T-helper 22 cell (primary cell): Measurements from ENCODE around the gene RNASET2.
"Not testable (repeated sequence)": the region's sequence is repeated elsewhere in the genome, so short reads cannot be mapped to it uniquely, and the experiment has no call there.

Source experiments
- DNase-seq: peaks from one replicate; pipeline ENCODE4 v3.0.0-alpha.2; 2020; ENCODE audit warnings: low read depth

Gene RNASET2

GRCh38 chr6:166970091-166970490, 13.7 kb upstream of the RNASET2 start:
- no peak for DNase-seq

- DNase-seq, result no peak
Observed at GRCh38 chr6:166969390-166970002, 13.1 kb upstream of the RNASET2 start.

GRCh38 chr6:166966268-166966667, 9.9 kb upstream of the RNASET2 start:
- DNase-seq, result no peak

GRCh38 chr6:166960609-166960978, 4.2 kb upstream of the RNASET2 start:
- no peak for DNase-seq

GRCh38 chr6:166959911-166960608, 3.7 kb upstream of the RNASET2 start:
- DNase-seq, result no peak

- peak; percentile 58 for DNase-seq
Observed at GRCh38 chr6:166958926-166959861, 2.8 kb upstream of the RNASET2 start.

- no peak for DNase-seq
Observed at GRCh38 chr6:166957805-166958076, 1.4 kb upstream of the RNASET2 start.

- peak; percentile 43 for DNase-seq
Observed at GRCh38 chr6:166957087-166957804, 896 bp upstream of the RNASET2 start.

- no peak for DNase-seq
Observed at GRCh38 chr6:166955865-166956443, 396 bp downstream of the RNASET2 start.

- no peak for DNase-seq
Observed at GRCh38 chr6:166955121-166955864, 1.1 kb downstream of the RNASET2 start.

GRCh38 chr6:166954118-166954713, 2.1 kb downstream of the RNASET2 start:
- DNase-seq, result no peak

- peak; percentile 34 for DNase-seq
Observed at GRCh38 chr6:166952567-166953486, 3.5 kb downstream of the RNASET2 start.

GRCh38 chr6:166952121-166952520, 4.2 kb downstream of the RNASET2 start:
- no peak for DNase-seq

GRCh38 chr6:166951670-166952060, 4.7 kb downstream of the RNASET2 start:
- DNase-seq, result no peak

GRCh38 chr6:166950892-166951669, 5.3 kb downstream of the RNASET2 start:
- peak; percentile 67 for DNase-seq

- no peak for DNase-seq
Observed at GRCh38 chr6:166950443-166950821, 5.9 kb downstream of the RNASET2 start.

- DNase-seq, result no peak
Observed at GRCh38 chr6:166949528-166950442, 6.6 kb downstream of the RNASET2 start.

GRCh38 chr6:166948724-166949123, 7.6 kb downstream of the RNASET2 start:
- not testable (repeated sequence) for DNase-seq
